ENCODE measurements around the gene RNF175.

- no peak for TF ChIP-seq POLR2AphosphoS5 (IDR thresholded peaks at IDR 0.05; ENCODE audit: low read depth, low read length)
- no peak for TF ChIP-seq POLR2A (IDR thresholded peaks at IDR 0.05; ENCODE audit: low read depth, low read length)
- no peak for TF ChIP-seq POU2F2 (IDR thresholded peaks at IDR 0.05; ENCODE audit: low read depth, low read length)
- TF ChIP-seq TAF1 (IDR thresholded peaks at IDR 0.05; ENCODE audit: low read depth, low read length): no peak
Measured at GRCh38 chr4:153679486-153679885, 80.3 kb downstream of the RNF175 start.

Measured in GM12891 (cell line).